ENCODE results near the gene BCAR1. TPM values are rescaled to one million over a fixed set of nuclear protein-coding genes. Genes with fewer than 3 reads are reported as not detected.

The BCAR1 gene
- total RNA-seq, 6 experiments from 2014 or later, result 29.2 to 108 (median 51.2) TPM

GRCh38 chr16:75289189-75289588 lies 37.8 kb upstream of the BCAR1 start:
- Histone ChIP-seq H3K27me3 (no peaks in the 10 kb centered on the region), H3K4me1 (no peaks in the 10 kb centered on the region), H3K27ac (no peak overlapping the region), H3K9me3 (no peaks in the 10 kb centered on the region), H3K36me3 (peaks cover 0 to 26% (median 8%) of the 10 kb centered on the region in 4 donors), H3K4me3 (no peak overlapping the region)
- ATAC-seq, result peak; percentile 50 to 85 (median 70)
- intact Hi-C loops (cut with DNase I), result no loop called here
- DNase-seq, result no peak
- TF ChIP-seq CTCF (IDR thresholded peaks at IDR 0.05), result no peak
- no peak for TF ChIP-seq POLR2A (IDR thresholded peaks at IDR 0.05)

- H3K4me3 ChIP-seq, result no peak overlapping the region
- H3K9me3 ChIP-seq, result no peaks in the 10 kb centered on the region
- H3K27ac ChIP-seq, result no peak overlapping the region
- H3K4me1 ChIP-seq, result no peaks in the 10 kb centered on the region
- TF ChIP-seq CTCF (IDR thresholded peaks at IDR 0.05), result no peak
- no peak for TF ChIP-seq POLR2A (IDR thresholded peaks at IDR 0.05)
- DNase-seq, result no peak
- ATAC-seq, result peak in 3 of 4 donors; percentile 12 to 40 (median 13)
- WGBS (ENCODE audit: insufficient coverage, low coverage, low lambda C conversion rate, missing lambda C conversion rate), result 87% methylated on average over 4 of the region's 10 CpGs
- intact Hi-C loops (cut with DNase I), result no loop called here
- no peaks in the 10 kb centered on the region for H3K27me3 ChIP-seq
- H3K36me3 ChIP-seq, result peaks cover 0 to 21% (median 6%) of the 10 kb centered on the region in 4 donors
Measured at GRCh38 chr16:75288596-75289120, 37.2 kb upstream of the BCAR1 start.

- Histone ChIP-seq H3K4me3 (no peak overlapping the region), H3K36me3 (peaks cover 0 to 17% (median 3%) of the 10 kb centered on the region in 4 donors), H3K4me1 (no peaks in the 10 kb centered on the region), H3K27ac (no peak overlapping the region), H3K9me3 (no peaks in the 10 kb centered on the region), H3K27me3 (no peaks in the 10 kb centered on the region)
- ATAC-seq (no peak), DNase-seq (no peak)
- TF ChIP-seq POLR2A (IDR thresholded peaks at IDR 0.05) (no peak), CTCF (IDR thresholded peaks at IDR 0.05) (no peak)
- intact Hi-C loops (cut with DNase I), result no loop called here
- 43% methylated on average over 3 of the region's 7 CpGs for WGBS (ENCODE audit: insufficient coverage, low coverage, low lambda C conversion rate, missing lambda C conversion rate)
Measured at GRCh38 chr16:75288181-75288580, 36.8 kb upstream of the BCAR1 start.

GRCh38 chr16:75287708-75288107 lies 36.3 kb upstream of the BCAR1 start:
- H3K4me3 ChIP-seq, result no peak overlapping the region
- WGBS (ENCODE audit: insufficient coverage, low coverage, low lambda C conversion rate, missing lambda C conversion rate), result 95% methylated on average over 3 of the region's 5 CpGs
- DNase-seq, result no peak
- no peak overlapping the region for H3K27ac ChIP-seq
- H3K36me3 ChIP-seq, result peaks cover 0 to 12% (median 0%) of the 10 kb centered on the region in 4 donors
- intact Hi-C loops (cut with DNase I), result no loop called here
- no peaks in the 10 kb centered on the region for H3K4me1 ChIP-seq
- ATAC-seq, result peak in 1 of 4 donors; percentile 10
- TF ChIP-seq CTCF (IDR thresholded peaks at IDR 0.05), result no peak
- no peak for TF ChIP-seq POLR2A (IDR thresholded peaks at IDR 0.05)
- no peaks in the 10 kb centered on the region for H3K9me3 ChIP-seq
- H3K27me3 ChIP-seq, result no peaks in the 10 kb centered on the region

GRCh38 chr16:75286389-75286788 lies 35.0 kb upstream of the BCAR1 start:
- TF ChIP-seq CTCF (IDR thresholded peaks at IDR 0.05) (no peak), POLR2A (IDR thresholded peaks at IDR 0.05) (no peak)
- Histone ChIP-seq H3K9me3 (no peaks in the 10 kb centered on the region), H3K36me3 (peaks cover 0 to under 1% (median 0%) of the 10 kb centered on the region in 4 donors), H3K4me1 (no peaks in the 10 kb centered on the region), H3K27me3 (no peaks in the 10 kb centered on the region), H3K4me3 (no peak overlapping the region), H3K27ac (no peak overlapping the region)
- DNase-seq (no peak), ATAC-seq (no peak)
- intact Hi-C loops (cut with DNase I), result no loop called here
- 88% methylated on average over 4 of the region's 6 CpGs for WGBS (ENCODE audit: insufficient coverage, low coverage, low lambda C conversion rate, missing lambda C conversion rate)
